CD4-positive, alpha-beta T cell treated with Interleukin-21 for 1 hour (primary cell): ENCODE data around the gene POU4F2.

Source experiments
- DNase-seq: peaks from one replicate; pipeline ENCODE4 v3.0.0-alpha.2; 2020

POU4F2 gene

DNA sequence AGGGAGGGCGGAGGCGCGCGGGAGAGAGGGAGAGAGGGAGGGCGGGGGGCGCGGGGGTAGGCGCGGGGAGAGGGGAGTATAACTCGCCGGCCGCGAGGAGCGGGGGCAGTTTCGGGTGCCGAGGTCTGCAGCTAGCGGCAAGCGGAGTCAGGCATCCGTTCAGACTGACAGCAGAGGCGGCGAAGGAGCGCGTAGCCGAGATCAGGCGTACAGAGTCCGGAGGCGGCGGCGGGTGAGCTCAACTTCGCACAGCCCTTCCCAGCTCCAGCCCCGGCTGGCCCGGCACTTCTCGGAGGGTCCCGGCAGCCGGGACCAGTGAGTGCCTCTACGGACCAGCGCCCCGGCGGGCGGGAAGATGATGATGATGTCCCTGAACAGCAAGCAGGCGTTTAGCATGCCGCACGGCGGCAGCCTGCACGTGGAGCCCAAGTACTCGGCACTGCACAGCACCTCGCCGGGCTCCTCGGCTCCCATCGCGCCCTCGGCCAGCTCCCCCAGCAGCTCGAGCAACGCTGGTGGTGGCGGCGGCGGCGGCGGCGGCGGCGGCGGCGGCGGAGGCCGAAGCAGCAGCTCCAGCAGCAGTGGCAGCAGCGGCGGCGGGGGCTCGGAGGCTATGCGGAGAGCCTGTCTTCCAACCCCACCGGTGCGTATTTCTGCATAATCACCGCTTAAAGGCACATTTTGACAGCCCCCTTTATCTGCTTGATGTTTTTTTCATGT is at the start of gene POU4F2:
POU4F2 (plus strand) TSS at position 108 of the 720 bp plus-strand sequence; CDS start at position 356, 248 bp downstream.
- DNase-seq, result no peak

GRCh38 chr4:146590801-146591200 is 47.9 kb upstream of the POU4F2 start:
- DNase-seq, result no peak

DNA sequence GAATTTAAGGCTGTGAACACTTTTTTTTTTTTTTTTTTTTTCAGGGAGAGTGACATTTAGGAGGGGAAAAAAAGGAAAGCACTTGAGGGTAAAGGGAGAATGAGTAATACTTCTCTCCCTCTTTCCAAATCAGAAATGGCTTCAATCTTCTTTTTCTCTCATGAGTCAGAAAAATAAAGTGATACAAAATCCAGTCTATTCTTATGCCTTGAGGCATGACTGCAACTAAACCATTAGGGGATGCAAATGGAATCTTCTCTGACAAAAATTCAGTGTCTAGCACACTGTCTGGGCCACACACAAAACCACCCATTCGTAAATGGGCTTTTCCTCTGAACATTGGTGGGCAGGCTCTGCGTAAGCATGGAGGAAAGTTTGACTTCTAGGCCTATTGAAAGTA is 46.7 kb upstream of the POU4F2 start:
- no peak for DNase-seq

DNA sequence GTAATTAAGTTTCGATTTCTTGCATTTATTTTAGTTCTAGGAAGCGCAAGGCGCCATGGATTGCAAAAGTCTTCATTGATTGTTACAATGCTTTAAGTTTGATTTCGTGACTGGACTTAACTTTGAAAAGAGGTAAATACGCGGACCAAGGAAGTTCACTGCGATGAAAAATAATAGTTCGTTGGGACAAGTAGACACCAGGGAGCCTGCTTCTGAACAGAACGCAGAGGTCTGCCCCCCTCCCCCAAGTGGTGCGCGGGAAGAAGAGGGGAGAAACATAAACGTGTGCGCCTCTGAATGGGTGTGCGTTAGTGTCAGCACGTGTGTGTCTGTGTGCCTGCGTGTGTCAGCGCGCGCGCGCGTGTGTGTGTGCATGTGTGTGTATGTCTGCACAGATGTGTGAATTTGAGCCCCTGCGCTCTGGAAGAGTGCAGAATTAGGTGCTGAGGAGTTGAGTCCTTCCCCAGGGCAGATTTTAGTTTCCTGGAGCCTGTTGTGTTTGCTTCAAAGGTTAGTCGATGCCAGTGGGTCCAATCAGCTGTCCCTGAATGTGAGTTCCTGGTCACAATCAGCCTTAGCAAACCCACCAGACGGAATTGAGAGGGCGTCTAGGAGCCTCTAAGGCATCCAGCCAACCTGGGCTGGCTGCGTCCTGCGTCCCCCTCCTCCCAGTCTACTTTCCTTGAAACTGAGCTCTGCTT is 5.8 kb upstream of the POU4F2 start:
- no peak for DNase-seq

GRCh38 chr4:146633471-146633800 is 5.3 kb upstream of the POU4F2 start:
- no peak for DNase-seq

DNA sequence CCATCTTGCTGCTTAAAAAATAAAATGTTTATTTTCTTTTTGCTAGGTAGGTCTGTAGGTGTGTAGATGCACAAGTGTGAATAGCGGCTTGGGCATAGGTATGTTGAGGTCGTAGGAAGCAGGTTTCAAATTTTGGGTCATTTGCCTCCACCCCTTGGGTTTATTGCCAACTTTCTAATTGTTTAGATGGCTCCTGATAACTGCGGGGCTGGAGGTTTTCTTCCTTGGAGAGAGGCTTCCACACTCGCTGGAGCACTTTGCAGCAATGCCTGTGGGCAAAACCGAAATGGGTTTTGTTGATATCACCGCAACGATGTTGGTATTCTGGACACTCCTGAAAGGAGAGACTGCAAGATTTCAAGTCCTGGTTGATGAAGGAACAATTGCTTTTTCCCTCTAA is 3.9 kb upstream of the POU4F2 start:
- no peak for DNase-seq

DNA sequence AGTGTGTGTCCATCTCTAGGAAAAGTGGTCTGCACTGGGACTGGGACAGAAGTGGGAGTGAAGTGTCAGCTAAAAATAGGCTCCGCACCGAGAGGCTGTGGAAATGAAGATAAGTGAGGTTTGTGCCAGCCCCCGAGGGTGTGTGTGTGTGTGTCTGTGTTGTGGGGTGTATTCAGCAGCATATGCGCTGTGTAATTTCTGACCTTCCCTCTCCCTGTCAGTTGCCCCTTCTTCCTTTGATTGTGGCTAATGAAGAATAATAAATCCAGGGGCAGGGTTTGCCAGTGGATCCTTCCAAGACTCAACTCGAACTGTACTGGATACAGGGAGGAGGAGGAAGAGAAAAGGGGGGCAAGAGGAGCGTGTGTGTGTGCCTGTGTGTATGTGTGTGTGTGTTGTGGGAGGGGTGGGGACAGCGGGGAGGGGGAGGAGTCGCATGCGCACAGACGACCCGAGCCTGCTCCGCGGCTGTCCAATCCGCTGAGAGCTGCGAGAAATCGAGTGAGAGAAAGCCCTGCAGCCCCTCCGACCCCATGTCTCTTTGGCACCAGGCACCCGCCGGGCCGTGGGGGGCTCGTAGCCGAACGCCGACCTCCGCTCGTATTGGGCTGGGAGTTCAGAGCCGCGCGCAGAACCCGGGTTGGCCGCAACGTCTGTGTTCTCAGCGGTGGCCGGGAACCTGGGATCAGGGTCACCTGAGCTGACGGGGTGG is 916 bp upstream of the POU4F2 start:
- DNase-seq, result no peak

- DNase-seq, result no peak
These were observed 334 bp upstream of the POU4F2 start for GRCh38 chr4:146638333-146638785.

- no peak for DNase-seq
These were observed 826 bp downstream of the POU4F2 start for GRCh38 chr4:146639506-146639932.

DNA sequence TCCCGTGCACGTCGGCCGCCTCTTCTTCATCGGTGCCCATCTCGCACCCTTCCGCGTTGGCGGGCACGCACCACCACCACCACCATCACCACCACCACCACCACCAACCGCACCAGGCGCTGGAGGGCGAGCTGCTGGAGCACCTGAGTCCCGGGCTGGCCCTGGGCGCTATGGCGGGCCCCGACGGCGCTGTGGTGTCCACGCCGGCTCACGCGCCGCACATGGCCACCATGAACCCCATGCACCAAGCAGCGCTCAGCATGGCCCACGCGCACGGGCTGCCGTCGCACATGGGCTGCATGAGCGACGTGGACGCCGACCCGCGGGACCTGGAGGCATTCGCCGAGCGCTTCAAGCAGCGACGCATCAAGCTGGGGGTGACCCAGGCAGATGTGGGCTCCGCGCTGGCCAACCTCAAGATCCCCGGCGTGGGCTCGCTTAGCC is 1.4 kb downstream of the POU4F2 start:
- no peak for DNase-seq

DNA sequence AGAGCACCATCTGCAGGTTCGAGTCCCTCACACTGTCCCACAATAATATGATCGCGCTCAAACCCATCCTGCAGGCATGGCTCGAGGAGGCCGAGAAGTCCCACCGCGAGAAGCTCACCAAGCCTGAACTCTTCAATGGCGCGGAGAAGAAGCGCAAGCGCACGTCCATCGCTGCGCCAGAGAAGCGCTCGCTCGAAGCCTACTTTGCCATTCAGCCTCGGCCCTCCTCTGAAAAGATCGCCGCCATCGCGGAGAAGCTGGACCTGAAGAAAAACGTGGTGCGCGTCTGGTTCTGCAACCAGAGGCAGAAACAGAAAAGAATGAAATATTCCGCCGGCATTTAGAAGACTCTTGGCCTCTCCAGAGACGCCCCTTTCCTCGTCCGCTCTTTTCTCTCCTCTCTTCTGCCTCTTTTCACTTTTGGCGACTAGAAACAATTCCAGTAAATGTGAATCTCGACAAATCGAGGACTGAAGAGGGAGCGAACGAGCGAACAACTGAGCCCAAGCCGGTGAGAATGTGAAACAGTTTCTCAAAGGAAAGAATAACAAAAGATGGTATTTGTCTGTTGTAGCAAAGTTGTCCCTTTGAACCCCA is 1.9 kb downstream of the POU4F2 start:
- no peak for DNase-seq

DNA sequence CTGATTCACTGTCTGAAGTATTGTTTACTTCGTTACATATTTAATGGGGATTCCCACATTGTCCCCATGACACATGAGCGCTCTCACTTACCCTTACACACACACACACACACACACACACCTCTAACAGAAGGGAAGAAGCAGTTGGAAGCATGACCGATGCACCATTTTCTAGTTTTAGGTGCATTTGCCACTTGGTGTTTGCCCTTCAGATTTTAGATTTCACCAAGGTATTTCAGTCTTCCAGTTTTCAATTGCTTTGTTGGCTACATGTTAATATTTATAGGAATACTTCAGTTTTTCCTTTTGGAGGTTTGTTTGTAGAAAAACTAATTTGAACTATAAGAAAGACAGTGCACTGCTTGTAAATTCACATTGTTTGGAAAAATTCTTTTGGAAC is 3.1 kb downstream of the POU4F2 start:
- no peak for DNase-seq

DNA sequence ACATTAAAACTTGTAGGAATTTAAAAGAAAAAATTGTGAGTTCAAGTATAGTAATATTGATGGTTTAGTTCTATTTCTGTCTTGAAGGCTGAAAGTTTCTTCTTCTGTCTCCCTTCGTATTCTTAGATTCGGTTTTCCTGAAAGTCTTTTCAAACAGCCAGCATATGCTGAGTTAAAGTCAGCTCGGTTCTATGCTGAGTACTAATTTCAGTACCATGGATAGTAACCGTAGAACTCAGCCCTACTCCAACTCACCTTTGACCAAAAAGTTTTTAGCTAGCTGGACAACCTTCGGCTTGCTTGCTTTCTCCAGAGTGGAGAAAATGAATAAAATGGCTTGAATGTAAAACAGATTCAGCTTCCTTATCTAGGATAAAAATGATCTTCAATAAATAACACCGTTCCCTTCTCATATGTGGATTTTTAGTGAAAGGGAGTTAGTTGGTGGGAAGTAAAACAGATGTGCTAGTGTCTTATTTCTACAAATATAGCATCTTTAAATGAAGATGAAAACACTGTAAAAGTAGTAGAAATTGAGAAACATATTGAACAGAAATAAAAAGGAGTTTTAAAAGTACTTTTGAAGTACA is 5.2 kb downstream of the POU4F2 start:
- no peak for DNase-seq

DNA sequence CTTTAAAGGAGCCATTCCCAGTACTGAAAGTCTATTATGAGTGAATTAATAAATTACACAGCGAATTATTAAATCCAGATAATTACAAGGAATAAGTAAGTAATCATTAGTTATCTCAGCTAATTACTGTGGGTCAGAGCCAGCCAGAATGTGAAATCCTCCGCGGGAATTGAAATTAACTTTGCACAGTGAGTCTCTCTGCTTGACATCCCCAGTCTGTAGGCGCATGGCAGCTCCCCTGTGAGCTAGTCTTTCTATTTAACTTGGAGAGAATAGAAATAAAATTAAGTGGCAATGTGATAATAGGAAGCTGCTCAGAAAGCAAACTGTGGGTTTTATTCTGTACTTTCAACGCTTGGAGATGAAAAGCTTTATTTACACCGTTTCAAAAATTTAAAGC is 7.2 kb downstream of the POU4F2 start:
- DNase-seq, result no peak

GRCh38 chr4:146646593-146647325 is 8.1 kb downstream of the POU4F2 start:
- no peak for DNase-seq

GRCh38 chr4:146647615-146648460 is 9.1 kb downstream of the POU4F2 start:
- no peak for DNase-seq

- no peak for DNase-seq
These were observed 9.7 kb downstream of the POU4F2 start for GRCh38 chr4:146648461-146648783.

GRCh38 chr4:146649232-146649631 is 10.5 kb downstream of the POU4F2 start:
- no peak for DNase-seq

DNA sequence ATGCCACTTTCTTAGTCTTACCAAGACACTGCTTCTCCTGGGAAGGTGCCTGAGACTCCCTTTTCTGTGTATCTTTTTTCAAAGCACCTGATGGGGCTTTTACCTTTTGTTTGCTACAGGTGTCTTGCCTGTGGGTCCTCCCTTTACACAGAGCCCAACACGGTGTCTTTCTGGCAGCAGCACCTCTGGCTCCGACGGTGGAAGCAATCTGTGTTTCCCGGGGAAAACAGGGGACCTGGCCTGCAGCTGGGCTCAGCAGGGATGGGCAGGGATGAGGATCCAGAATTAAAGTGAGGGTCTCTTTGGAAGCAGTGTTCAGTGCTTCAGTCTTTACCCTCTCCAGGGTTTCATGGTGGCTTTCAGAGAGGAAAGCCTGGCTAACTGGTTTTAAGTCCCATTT is 11.3 kb downstream of the POU4F2 start:
- DNase-seq, result no peak

DNA sequence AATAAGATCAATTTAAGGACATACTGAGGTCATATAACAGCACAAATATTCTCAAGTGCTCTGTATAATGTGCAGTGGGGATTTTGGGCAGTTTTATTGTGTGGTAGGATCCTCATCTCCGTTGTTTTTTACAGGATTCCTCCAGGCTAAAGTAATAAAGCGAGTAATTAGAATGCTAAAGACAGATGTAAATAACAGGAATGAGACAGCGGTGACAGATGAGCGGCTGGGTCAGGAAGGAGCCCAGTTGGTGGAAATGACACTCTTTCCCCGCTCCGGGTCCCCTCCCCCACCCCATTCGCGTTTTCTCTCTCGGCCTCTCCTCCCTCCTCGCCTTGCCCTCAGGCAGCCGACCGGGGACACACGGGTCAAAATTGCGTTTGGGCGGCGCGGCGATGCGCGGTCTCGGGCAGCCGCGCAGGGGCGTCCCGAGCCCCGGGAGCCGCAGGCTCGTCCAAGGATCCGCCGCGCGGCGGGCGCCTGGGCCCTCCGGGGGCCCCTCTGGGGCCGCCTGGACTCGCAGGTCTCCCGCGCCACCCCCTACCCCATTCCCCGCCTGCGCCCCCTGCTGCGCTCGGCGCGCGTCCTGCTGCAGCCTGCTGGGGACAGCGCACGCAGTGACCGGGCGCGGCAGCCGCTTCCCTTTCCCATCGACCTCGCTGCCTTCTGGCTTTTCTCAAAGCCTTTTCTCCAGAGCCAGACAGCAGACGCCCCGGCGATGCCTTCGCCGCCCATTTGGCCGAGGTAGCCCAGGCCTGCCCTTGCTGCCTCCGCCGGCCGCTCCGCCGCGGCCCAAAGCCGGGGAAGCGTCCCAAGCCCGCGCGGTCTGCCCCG is 16.2 kb downstream of the POU4F2 start:
- no peak for DNase-seq

- no peak for DNase-seq
These were observed 16.8 kb downstream of the POU4F2 start for GRCh38 chr4:146655521-146655856.
